HEK293 (cell line): ENCODE measurements around the gene SRSF2.
A peak's percentile ranks its signal among the peaks of the same experiment; 100 is the strongest.

ENCODE experiments used
- EGR2 ChIP-seq: fragments of 450-650 bp; formaldehyde crosslinking; IDR thresholded peaks from 2 replicates; pipeline ENCODE4 v1.5.1; 2016; ENCODE audit warnings: low read depth, missing biosample characterization, missing genetic modification characterization
- KLF10 ChIP-seq: fragments of 450-650 bp; IDR thresholded peaks from 2 replicates; pipeline ENCODE4 v1.5.1; 2018; ENCODE audit warnings: missing biosample characterization, mild to moderate bottlenecking, missing genetic modification characterization
- MZF1 ChIP-seq: fragments of 450-650 bp; formaldehyde crosslinking; IDR thresholded peaks from 2 replicates; pipeline ENCODE4 v1.5.1; 2017; ENCODE audit warnings: missing biosample characterization, missing genetic modification characterization, borderline replicate concordance
- ZIC2 ChIP-seq: fragments of 450-650 bp; formaldehyde crosslinking; IDR thresholded peaks from 2 replicates; pipeline ENCODE4 v1.5.1; 2016; ENCODE audit warnings: missing biosample characterization, missing genetic modification characterization
- ZNF114 ChIP-seq: fragments of 450-650 bp; formaldehyde crosslinking; IDR thresholded peaks from 2 replicates; pipeline ENCODE4 v1.5.0; 2017; ENCODE audit warnings: missing biosample characterization, missing genetic modification characterization
- ZNF121 ChIP-seq: fragments of 450-650 bp; formaldehyde crosslinking; IDR thresholded peaks from 2 replicates; pipeline ENCODE4 v1.5.1; 2016; ENCODE audit warnings: missing biosample characterization, missing genetic modification characterization
- ZNF174 ChIP-seq: fragments of 450-650 bp; formaldehyde crosslinking; IDR thresholded peaks from 2 replicates; pipeline ENCODE4 v1.5.0; 2017; ENCODE audit warnings: missing biosample characterization, mild to moderate bottlenecking, missing genetic modification characterization
- ZNF416 ChIP-seq: fragments of 450-650 bp; formaldehyde crosslinking; IDR thresholded peaks from 2 replicates; pipeline ENCODE4 v1.5.1; 2016; ENCODE audit warnings: missing biosample characterization, missing genetic modification characterization
- ZNF433 ChIP-seq: fragments of 450-650 bp; formaldehyde crosslinking; IDR thresholded peaks from 2 replicates; pipeline ENCODE4 v1.5.1; 2016; ENCODE audit warnings: missing biosample characterization, missing genetic modification characterization, low read depth
- ZNF549 ChIP-seq: fragments of 450-650 bp; IDR thresholded peaks from 2 replicates; pipeline ENCODE4 v1.5.1; 2018; ENCODE audit warnings: missing biosample characterization, missing genetic modification characterization, mild to moderate bottlenecking, inconsistent platforms, moderate library complexity
- ZNF555 ChIP-seq: fragments of 450-650 bp; formaldehyde crosslinking; conservative IDR thresholded peaks from 2 replicates; pipeline ENCODE4 v1.5.1; 2017; ENCODE audit warnings: missing biosample characterization, mild to moderate bottlenecking, missing genetic modification characterization, inconsistent platforms
- ZNF558 ChIP-seq: fragments of 450-650 bp; formaldehyde crosslinking; IDR thresholded peaks from 2 replicates; pipeline ENCODE4 v1.5.1; 2016; ENCODE audit warnings: missing biosample characterization, missing genetic modification characterization
- ZNF621 ChIP-seq: fragments of 450-650 bp; formaldehyde crosslinking; IDR thresholded peaks from 2 replicates; pipeline ENCODE4 v1.5.1; 2017; ENCODE audit warnings: missing biosample characterization, missing genetic modification characterization
- ZNF654 ChIP-seq: fragments of 450-650 bp; formaldehyde crosslinking; IDR thresholded peaks from 2 replicates; pipeline ENCODE4 v1.5.1; 2016; ENCODE audit warnings: low read depth, missing biosample characterization, missing genetic modification characterization
- ZNF677 ChIP-seq: fragments of 450-650 bp; IDR thresholded peaks from 2 replicates; pipeline ENCODE4 v1.5.0; 2018; ENCODE audit warnings: missing biosample characterization, mild to moderate bottlenecking, missing genetic modification characterization, moderate library complexity
- ZNF791 ChIP-seq: fragments of 450-650 bp; formaldehyde crosslinking; IDR thresholded peaks from 2 replicates; pipeline ENCODE4 v1.5.1; 2016; ENCODE audit warnings: missing biosample characterization, missing genetic modification characterization
- ZNF792 ChIP-seq: fragments of 450-650 bp; formaldehyde crosslinking; IDR thresholded peaks from 2 replicates; pipeline ENCODE4 v1.5.1; 2016; ENCODE audit warnings: missing biosample characterization, missing genetic modification characterization
- ZNF830 ChIP-seq: fragments of 450-650 bp; IDR thresholded peaks from 2 replicates; pipeline ENCODE4 v1.5.0; 2018; ENCODE audit warnings: missing biosample characterization, missing genetic modification characterization, low read depth, mild to moderate bottlenecking, moderate library complexity
- ZNF837 ChIP-seq: fragments of 450-650 bp; formaldehyde crosslinking; IDR thresholded peaks from 2 replicates; pipeline ENCODE4 v1.5.1; 2016; ENCODE audit warnings: missing biosample characterization, missing genetic modification characterization
- ZSCAN30 ChIP-seq: fragments of 450-650 bp; IDR thresholded peaks from 2 replicates; pipeline ENCODE4 v1.5.1; 2018; ENCODE audit warnings: missing biosample characterization, mild to moderate bottlenecking, missing genetic modification characterization, moderate library complexity
- TF ChIP-seq, protein P1 (sequence below): fragments of 450-650 bp; formaldehyde crosslinking; conservative IDR thresholded peaks from 2 replicates; pipeline ENCODE4 v1.5.1; 2016; ENCODE audit warnings: low read depth, missing biosample characterization, missing genetic modification characterization
- TF ChIP-seq, protein P2 (sequence below): fragments of 450-650 bp; formaldehyde crosslinking; IDR thresholded peaks from 2 replicates; pipeline ENCODE4 v1.5.1; 2017; ENCODE audit warnings: missing biosample characterization, missing genetic modification characterization
- TF ChIP-seq, protein P3 (sequence below): fragments of 450-650 bp; IDR thresholded peaks from 2 replicates; pipeline ENCODE4 v1.5.1; 2018; ENCODE audit warnings: missing biosample characterization, missing genetic modification characterization
- TF ChIP-seq, protein P4 (sequence below): fragments of 450-650 bp; formaldehyde crosslinking; IDR thresholded peaks from 2 replicates; pipeline ENCODE4 v1.5.1; 2016; ENCODE audit warnings: missing biosample characterization, missing genetic modification characterization
- TF ChIP-seq, protein P5 (sequence below): fragments of 450-650 bp; formaldehyde crosslinking; IDR thresholded peaks from 2 replicates; pipeline ENCODE4 v1.5.1; 2016; ENCODE audit warnings: missing biosample characterization, missing genetic modification characterization
- TF ChIP-seq, protein P6 (sequence below): fragments of 450-650 bp; formaldehyde crosslinking; IDR thresholded peaks from 2 replicates; pipeline ENCODE4 v1.5.1; 2016; ENCODE audit warnings: missing biosample characterization, missing genetic modification characterization, borderline replicate concordance

SRSF2 gene

DNA sequence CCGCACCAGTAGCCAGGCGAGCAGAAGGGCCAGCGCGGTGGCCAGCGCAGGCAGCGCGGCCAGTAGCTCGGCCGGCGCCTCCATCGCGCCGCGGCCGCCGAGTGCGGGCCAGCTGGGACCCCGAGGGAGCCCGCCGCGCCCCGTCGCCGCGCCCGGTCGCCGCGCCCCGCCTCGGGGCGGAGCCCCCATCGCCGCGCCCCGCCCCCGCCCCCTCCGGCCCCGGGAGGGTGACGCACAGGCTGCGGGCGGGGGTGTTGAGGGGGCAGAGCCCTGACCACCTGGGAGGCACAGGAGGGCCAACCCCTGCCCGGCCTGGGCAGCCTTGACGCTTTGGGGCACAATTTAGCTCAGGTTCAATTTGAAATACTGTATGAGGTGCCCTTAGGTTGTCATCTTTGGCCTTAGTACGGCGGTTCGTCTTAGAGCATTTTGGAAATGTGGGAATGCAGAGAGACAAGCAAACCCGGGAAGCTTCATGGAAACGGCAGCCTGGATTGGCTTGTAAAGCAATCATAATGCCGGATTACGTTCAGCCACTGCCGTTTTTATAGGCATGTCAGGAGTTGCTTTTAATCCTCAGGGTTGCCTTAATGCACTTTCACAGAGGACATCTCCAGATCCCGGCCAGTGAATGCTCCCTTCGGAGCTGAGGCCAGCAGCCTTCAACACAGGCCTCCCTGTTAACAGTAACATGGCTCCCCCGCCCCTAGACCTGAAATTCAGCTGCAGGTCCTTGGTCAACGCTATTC is 26.1 kb downstream of the SRSF2 start, which contains the start of gene MXRA7 (continued):
- TF ChIP-seq, protein P1, sequence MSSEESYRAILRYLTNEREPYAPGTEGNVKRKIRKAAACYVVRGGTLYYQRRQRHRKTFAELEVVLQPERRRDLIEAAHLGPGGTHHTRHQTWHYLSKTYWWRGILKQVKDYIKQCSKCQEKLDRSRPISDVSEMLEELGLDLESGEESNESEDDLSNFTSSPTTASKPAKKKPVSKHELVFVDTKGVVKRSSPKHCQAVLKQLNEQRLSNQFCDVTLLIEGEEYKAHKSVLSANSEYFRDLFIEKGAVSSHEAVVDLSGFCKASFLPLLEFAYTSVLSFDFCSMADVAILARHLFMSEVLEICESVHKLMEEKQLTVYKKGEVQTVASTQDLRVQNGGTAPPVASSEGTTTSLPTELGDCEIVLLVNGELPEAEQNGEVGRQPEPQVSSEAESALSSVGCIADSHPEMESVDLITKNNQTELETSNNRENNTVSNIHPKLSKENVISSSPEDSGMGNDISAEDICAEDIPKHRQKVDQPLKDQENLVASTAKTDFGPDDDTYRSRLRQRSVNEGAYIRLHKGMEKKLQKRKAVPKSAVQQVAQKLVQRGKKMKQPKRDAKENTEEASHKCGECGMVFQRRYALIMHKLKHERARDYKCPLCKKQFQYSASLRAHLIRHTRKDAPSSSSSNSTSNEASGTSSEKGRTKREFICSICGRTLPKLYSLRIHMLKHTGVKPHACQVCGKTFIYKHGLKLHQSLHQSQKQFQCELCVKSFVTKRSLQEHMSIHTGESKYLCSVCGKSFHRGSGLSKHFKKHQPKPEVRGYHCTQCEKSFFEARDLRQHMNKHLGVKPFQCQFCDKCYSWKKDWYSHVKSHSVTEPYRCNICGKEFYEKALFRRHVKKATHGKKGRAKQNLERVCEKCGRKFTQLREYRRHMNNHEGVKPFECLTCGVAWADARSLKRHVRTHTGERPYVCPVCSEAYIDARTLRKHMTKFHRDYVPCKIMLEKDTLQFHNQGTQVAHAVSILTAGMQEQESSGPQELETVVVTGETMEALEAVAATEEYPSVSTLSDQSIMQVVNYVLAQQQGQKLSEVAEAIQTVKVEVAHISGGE, result no peak
- TF ChIP-seq KLF10 (tag by site-specific recombination) (peak; percentile 97), ZIC2 (tag by site-specific recombination) (no peak; the same call in none of the 2 replicates), ZSCAN30 (peak; percentile 94), ZNF677 (tag by site-specific recombination) (no peak), ZNF830 (tag by site-specific recombination) (no peak), ZNF174 (tag by site-specific recombination) (no peak), EGR2 (tag by site-specific recombination) (peak; percentile 52), ZNF837 (tag by site-specific recombination) (no peak), ZNF555 (tag by site-specific recombination) (no peak), ZNF114 (no peak), ZNF621 (tag by site-specific recombination) (no peak), ZNF654 (tag by site-specific recombination) (no peak), ZNF791 (no peak), ZNF549 (tag by site-specific recombination) (no peak), ZNF416 (tag by site-specific recombination) (no peak), MZF1 (tag by site-specific recombination) (no peak; the same call in 1 of the 2 replicates), ZNF121 (tag by site-specific recombination) (no peak), ZNF792 (tag by site-specific recombination) (no peak), ZNF433 (no peak), ZNF558 (no peak)
- TF ChIP-seq, protein P2, sequence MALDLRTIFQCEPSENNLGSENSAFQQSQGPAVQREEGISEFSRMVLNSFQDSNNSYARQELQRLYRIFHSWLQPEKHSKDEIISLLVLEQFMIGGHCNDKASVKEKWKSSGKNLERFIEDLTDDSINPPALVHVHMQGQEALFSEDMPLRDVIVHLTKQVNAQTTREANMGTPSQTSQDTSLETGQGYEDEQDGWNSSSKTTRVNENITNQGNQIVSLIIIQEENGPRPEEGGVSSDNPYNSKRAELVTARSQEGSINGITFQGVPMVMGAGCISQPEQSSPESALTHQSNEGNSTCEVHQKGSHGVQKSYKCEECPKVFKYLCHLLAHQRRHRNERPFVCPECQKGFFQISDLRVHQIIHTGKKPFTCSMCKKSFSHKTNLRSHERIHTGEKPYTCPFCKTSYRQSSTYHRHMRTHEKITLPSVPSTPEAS (tag by site-specific recombination), result no peak
- TF ChIP-seq, protein P3, sequence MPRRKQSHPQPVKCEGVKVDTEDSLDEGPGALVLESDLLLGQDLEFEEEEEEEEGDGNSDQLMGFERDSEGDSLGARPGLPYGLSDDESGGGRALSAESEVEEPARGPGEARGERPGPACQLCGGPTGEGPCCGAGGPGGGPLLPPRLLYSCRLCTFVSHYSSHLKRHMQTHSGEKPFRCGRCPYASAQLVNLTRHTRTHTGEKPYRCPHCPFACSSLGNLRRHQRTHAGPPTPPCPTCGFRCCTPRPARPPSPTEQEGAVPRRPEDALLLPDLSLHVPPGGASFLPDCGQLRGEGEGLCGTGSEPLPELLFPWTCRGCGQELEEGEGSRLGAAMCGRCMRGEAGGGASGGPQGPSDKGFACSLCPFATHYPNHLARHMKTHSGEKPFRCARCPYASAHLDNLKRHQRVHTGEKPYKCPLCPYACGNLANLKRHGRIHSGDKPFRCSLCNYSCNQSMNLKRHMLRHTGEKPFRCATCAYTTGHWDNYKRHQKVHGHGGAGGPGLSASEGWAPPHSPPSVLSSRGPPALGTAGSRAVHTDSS (tag by site-specific recombination), result no peak
- TF ChIP-seq, protein P4, sequence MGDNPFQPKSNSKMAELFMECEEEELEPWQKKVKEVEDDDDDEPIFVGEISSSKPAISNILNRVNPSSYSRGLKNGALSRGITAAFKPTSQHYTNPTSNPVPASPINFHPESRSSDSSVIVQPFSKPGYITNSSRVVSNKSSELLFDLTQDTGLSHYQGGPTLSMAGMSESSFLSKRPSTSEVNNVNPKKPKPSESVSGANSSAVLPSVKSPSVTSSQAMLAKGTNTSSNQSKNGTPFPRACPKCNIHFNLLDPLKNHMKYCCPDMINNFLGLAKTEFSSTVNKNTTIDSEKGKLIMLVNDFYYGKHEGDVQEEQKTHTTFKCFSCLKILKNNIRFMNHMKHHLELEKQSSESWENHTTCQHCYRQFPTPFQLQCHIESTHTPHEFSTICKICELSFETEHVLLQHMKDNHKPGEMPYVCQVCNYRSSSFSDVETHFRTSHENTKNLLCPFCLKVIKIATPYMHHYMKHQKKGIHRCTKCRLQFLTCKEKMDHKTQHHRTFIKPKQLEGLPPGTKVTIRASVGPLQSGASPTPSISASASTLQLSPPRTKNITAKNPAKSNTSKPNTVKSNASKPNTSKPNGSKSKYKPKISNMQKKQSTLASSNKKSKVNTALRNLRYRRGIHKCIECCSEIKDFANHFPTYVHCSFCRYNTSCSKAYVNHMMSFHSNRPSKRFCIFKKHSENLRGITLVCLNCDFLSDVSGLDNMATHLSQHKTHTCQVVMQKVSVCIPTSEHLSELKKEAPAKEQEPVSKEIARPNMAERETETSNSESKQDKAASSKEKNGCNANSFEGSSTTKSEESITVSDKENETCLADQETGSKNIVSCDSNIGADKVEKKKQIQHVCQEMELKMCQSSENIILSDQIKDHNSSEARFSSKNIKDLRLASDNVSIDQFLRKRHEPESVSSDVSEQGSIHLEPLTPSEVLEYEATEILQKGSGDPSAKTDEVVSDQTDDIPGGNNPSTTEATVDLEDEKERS (tag by site-specific recombination), result no peak
- TF ChIP-seq, protein P5, sequence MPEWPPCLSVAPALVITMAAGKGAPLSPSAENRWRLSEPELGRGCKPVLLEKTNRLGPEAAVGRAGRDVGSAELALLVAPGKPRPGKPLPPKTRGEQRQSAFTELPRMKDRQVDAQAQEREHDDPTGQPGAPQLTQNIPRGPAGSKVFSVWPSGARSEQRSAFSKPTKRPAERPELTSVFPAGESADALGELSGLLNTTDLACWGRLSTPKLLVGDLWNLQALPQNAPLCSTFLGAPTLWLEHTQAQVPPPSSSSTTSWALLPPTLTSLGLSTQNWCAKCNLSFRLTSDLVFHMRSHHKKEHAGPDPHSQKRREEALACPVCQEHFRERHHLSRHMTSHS (tag by site-specific recombination), result no peak
- TF ChIP-seq, protein P6, sequence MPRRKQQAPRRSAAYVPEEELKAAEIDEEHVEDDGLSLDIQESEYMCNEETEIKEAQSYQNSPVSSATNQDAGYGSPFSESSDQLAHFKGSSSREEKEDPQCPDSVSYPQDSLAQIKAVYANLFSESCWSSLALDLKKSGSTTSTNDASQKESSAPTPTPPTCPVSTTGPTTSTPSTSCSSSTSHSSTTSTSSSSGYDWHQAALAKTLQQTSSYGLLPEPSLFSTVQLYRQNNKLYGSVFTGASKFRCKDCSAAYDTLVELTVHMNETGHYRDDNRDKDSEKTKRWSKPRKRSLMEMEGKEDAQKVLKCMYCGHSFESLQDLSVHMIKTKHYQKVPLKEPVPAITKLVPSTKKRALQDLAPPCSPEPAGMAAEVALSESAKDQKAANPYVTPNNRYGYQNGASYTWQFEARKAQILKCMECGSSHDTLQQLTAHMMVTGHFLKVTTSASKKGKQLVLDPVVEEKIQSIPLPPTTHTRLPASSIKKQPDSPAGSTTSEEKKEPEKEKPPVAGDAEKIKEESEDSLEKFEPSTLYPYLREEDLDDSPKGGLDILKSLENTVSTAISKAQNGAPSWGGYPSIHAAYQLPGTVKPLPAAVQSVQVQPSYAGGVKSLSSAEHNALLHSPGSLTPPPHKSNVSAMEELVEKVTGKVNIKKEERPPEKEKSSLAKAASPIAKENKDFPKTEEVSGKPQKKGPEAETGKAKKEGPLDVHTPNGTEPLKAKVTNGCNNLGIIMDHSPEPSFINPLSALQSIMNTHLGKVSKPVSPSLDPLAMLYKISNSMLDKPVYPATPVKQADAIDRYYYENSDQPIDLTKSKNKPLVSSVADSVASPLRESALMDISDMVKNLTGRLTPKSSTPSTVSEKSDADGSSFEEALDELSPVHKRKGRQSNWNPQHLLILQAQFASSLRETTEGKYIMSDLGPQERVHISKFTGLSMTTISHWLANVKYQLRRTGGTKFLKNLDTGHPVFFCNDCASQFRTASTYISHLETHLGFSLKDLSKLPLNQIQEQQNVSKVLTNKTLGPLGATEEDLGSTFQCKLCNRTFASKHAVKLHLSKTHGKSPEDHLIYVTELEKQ, result no peak
